Measurements from ENCODE around the gene PGAP3.

PGAP3 gene

GRCh38 chr17:39704821-39705551, 17.1 kb upstream of the PGAP3 start:
- TF ChIP-seq, protein P1, sequence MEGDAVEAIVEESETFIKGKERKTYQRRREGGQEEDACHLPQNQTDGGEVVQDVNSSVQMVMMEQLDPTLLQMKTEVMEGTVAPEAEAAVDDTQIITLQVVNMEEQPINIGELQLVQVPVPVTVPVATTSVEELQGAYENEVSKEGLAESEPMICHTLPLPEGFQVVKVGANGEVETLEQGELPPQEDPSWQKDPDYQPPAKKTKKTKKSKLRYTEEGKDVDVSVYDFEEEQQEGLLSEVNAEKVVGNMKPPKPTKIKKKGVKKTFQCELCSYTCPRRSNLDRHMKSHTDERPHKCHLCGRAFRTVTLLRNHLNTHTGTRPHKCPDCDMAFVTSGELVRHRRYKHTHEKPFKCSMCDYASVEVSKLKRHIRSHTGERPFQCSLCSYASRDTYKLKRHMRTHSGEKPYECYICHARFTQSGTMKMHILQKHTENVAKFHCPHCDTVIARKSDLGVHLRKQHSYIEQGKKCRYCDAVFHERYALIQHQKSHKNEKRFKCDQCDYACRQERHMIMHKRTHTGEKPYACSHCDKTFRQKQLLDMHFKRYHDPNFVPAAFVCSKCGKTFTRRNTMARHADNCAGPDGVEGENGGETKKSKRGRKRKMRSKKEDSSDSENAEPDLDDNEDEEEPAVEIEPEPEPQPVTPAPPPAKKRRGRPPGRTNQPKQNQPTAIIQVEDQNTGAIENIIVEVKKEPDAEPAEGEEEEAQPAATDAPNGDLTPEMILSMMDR (IDR thresholded peaks at IDR 0.05; ENCODE audit: low read depth, low read length): peak; percentile 26; the same call in 1 of the 2 replicates
- no peak overlapping the region for H3K4me3 ChIP-seq (ENCODE audit: low read depth, low read length)

GRCh38 chr17:39703913-39704312, 16.1 kb upstream of the PGAP3 start:
- H3K4me3 ChIP-seq (ENCODE audit: low read depth, low read length): no peak overlapping the region
- TF ChIP-seq, protein P1 (IDR thresholded peaks at IDR 0.05; ENCODE audit: low read depth, low read length): no peak

DNA sequence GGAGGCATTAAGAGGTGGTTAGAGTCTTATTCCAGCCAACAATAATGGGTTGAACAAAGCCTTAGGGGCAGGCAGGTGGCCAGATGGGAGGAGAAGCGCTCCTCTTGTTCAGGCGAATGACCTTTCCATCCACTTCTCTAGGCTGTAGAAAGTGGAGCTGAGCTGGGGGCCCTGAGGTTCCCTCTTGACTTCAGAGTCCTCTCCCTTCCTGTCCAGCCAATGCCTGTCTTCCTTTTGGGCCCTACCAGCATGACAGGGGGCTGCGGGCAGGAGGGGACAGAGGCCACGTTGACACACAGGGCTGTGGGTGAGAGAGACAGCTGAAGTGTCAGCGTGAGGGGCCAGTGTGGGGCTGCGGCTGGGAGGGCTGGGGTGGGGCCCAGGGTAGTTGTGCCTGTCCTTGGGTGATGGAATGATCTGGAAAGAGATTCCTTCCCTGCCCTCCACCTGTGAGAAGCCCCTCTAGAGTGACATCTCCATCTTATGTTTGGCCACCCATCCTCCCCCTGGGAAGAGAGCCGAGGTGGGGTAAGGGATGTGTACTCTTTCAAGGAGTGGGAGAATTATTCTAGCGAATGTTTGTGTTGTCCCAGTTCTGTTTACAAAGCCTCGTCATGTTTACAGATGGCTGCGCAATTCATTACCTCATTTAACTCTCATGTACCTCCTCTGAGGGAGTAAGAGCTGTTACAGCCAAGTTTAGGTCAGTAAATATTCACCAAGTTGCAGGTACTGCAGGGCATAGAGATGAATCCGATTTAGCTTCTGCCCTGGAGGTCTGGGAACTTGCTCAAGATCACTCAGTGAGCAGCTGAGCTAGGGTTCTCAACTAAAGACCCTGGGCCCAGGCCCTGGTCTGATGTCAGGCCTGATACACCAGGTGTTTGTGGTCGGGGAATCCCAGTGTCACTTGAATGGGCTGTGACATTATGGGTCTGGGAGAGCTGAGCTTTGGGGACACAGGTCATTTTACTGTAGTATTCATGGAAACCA, 15.3 kb upstream of the PGAP3 start:
- no peak overlapping the region for H3K4me3 ChIP-seq (ENCODE audit: low read depth, low read length)
- TF ChIP-seq, protein P1 (IDR thresholded peaks at IDR 0.05; ENCODE audit: low read depth, low read length): no peak

DNA sequence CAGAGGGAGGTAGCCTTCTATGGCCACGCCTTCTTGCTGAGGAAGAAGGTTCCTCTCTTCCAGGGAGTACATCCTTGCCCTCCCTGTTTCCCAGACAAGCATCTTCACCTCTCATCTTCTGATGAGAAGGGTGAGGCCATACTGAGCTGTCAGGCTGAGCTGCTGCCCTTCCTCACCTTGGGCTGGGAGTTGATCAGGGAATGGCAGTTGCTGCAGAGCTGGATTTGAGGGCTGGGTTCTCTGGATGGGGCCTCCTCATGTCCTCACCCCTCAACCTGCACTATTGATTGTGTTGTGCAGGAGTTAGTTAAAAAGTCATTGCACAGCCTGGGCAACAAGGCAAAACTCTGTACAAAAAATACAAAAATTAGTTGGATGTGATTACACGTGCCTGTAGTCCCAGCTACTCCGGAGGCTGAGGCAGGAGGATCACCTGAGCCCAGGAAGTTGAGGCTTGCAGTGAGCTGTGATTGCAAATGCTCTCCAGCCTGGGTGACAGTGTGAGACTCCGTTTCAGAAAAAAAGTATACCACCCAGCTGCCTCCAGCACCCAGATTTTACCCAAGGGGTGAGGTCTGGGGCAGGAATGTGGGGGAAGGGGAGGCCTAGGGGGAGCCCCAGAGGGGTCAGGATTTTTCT, 14.0 kb upstream of the PGAP3 start:
- TF ChIP-seq, protein P1 (IDR thresholded peaks at IDR 0.05; ENCODE audit: low read depth, low read length): no peak
- peak overlapping the region; percentile 85 for H3K4me3 ChIP-seq (ENCODE audit: low read depth, low read length)

GRCh38 chr17:39701012-39701783, 13.3 kb upstream of the PGAP3 start:
- TF ChIP-seq, protein P1 (IDR thresholded peaks at IDR 0.05; ENCODE audit: low read depth, low read length): no peak
- peak overlapping the region; percentile 85 for H3K4me3 ChIP-seq (ENCODE audit: low read depth, low read length)

DNA sequence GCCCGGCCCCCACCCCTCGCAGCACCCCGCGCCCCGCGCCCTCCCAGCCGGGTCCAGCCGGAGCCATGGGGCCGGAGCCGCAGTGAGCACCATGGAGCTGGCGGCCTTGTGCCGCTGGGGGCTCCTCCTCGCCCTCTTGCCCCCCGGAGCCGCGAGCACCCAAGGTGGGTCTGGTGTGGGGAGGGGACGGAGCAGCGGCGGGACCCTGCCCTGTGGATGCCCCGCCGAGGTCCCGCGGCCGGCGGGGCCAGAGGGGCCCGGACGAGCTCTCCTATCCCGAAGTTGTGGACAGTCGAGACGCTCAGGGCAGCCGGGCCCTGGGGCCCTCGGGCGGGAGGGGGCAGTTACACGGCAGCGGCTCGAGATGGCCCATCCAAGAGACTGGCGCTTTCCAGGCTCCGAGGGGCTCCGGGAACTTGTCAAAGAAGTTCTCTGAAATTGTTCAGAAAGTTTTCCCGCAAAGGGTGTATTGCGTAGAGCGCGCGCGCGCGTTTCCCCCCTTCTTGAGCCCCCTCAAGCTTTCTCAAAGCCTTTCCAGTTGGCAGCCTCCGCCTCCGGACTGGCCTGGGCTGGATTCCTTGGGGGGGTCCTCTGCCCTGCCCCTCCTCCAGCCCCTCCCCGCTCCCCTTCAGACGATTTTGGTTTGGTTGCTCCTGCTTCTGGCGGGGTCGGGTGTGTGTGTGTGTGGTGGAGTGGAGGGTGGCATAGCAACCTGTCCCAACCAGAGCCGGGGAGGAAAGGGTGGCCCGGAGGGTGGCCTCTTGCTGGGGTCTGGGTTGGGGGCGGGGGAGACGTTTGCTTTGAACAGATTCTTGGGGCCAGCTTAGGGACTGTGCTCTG, 12.5 kb upstream of the PGAP3 start:
- TF ChIP-seq, protein P1 (IDR thresholded peaks at IDR 0.05; ENCODE audit: low read depth, low read length): no peak
- peak overlapping the region; percentile 85 for H3K4me3 ChIP-seq (ENCODE audit: low read depth, low read length)

Data from WI38 (cell line).